Stimulated activated CD8-positive, alpha-beta memory T cell treated with anti-CD3 and anti-CD28 coated beads, Interleukin-12 subunit alpha, Interleukin-12 subunit beta, amount 100 ng/mL, for 1 hour (primary cell): ENCODE data around the gene KIF5A.
"Not testable (repeated sequence)": the region's sequence is repeated elsewhere in the genome, so short reads cannot be mapped to it uniquely, and the experiment has no call there.

Experiments
- DNase-seq: peaks from one replicate; pipeline ENCODE4 v3.0.0-alpha.2; 2020; ENCODE audit warnings: low read depth

Gene KIF5A

GRCh38 chr12:57549909-57550640, at the start of gene KIF5A:
TSS of gene KIF5A (plus strand) at chr12:57550044. CDS start at chr12:57550272, 228 bp downstream.
- peak; percentile 22 for DNase-seq

DNA sequence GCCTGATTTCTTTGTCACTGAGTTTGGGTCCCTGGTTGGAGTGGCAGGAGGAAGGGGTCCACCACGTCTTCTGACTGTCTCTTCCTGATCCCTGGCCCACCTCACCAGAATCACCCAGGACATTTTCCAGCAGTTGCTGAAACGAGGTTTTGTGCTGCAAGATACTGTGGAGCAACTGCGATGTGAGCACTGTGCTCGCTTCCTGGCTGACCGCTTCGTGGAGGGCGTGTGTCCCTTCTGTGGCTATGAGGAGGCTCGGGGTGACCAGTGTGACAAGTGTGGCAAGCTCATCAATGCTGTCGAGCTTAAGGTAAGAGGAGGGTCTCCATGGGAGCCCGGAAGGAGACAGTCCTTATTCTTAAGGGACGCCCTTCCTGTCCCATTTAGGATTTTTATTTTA, 49.6 kb upstream of the KIF5A start:
- no peak for DNase-seq

GRCh38 chr12:57502311-57502969, 47.4 kb upstream of the KIF5A start:
- not testable (repeated sequence) for DNase-seq

GRCh38 chr12:57506541-57506940, 43.3 kb upstream of the KIF5A start:
- DNase-seq = not testable (repeated sequence)

DNA sequence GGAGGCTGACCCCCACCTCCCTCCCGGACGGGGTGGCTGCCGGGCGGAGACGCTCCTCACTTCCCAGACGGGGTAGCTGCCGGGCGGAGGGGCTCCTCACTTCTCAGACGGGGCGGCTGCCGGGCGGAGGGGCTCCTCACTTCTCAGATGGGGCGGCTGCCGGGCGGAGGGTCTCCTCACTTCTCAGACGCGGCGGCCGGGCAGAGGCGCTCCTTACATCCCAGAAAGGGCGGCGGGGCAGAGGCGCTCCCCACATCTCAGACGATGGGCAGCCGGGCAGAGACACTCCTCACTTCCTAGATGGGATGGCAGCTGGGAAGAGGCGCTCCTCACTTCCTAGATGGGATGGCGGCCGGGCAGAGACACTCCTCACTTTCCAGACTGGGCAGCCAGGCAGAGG, 42.0 kb upstream of the KIF5A start:
- DNase-seq = not testable (repeated sequence)

GRCh38 chr12:57511161-57511560, 38.7 kb upstream of the KIF5A start:
- no peak for DNase-seq

DNA sequence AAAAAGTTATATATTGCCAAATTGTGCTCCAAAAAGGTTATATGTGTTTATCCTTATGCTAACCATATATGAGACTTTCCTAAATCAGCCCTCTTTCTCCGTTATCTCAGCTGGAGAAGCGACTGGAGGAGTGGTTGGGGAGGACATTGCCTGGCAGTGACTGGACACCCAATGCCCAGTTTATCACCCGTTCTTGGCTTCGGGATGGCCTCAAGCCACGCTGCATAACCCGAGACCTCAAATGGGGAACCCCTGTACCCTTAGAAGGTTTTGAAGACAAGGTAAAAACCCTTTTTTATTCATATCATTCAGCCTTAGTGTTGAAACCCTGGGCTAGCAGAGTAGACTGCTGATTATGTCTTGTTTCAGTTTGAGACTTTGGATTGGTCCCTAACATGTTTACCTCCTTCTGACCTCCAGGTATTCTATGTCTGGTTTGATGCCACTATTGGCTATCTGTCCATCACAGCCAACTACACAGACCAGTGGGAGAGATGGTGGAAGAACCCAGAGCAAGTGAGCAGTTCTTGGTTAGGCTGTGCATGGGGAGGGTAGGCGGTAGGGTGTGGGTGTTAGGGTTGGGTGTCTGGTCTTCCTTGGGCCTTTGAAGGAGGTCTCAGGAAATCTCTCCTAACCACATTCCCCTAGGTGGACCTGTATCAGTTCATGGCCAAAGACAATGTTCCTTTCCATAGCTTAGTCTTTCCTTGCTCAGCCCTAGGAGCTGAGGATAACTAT, 38.1 kb upstream of the KIF5A start:
- no peak for DNase-seq

GRCh38 chr12:57512665-57513064, 37.2 kb upstream of the KIF5A start:
- no peak for DNase-seq

DNA sequence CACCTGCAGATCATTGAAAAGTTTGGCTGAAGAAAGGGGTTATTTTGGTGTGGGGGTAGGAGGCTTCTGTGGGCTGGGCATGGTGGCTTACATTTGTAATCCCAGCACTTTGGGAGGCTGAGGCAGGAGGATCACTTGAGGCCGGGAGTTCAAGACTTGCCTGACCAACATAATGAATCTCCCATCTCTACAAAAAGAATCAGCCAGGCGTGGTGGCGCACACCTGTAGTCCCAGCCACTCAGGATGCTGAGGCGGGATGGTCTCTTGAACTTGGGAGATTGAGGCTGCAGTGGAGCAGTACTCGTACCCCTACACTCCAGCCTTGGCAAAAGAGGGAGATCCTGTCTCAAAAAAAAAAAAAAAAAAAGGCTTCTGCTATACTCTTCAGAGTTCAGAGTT, 36.6 kb upstream of the KIF5A start:
- no peak for DNase-seq

- DNase-seq = not testable (repeated sequence)
Observed at GRCh38 chr12:57513677-57514076, 36.2 kb upstream of the KIF5A start.

DNA sequence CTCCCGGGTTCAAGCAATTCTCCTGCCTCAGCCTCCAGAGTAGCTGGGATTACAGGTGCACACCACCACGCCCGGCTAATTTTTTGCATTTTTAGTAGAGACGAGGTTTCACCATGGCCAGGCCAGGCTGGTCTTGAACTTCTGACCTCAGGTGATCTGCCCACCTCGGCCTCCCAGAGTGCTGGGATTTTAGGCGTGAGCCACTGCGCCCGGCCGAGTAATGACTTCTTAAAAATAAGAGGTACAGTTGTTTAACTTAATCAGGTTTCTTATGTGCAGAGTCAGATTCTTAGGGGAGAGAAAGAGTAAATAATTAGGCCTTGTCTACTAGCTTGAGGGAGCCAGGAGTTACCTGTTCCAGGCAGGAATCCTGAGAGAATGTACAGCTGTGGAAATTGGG, 35.6 kb upstream of the KIF5A start:
- not testable (repeated sequence) for DNase-seq

GRCh38 chr12:57514720-57515407, 35.0 kb upstream of the KIF5A start:
- DNase-seq = no peak

DNA sequence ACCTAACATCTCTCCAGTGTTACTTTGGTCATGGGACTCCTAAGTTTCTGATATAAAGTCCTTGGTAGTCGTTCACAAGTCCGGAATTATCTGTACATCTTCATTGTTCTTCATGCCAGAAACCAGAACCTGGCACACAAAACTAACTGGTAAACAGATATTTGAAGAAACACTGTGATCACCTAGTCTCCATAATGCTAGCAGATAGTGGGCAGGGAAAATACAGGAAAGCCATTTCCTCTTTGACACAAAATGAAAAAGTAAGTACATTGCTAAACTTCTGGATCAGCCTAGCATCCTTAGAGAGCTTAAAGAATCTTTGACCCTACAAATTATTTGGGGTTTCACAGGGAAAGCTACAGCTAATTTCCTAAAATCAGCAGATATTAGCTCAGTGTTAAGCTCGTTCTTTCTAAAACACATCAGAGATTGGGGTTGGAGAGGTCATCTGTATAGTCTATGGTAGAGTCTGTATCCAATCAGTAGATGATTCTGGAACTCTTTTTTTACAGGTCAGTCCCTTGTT, 34.4 kb upstream of the KIF5A start:
- DNase-seq = no peak

- no peak for DNase-seq
Observed at GRCh38 chr12:57515934-57516541, 33.8 kb upstream of the KIF5A start.

- DNase-seq = no peak
Observed at GRCh38 chr12:57516617-57517153, 33.2 kb upstream of the KIF5A start.

DNA sequence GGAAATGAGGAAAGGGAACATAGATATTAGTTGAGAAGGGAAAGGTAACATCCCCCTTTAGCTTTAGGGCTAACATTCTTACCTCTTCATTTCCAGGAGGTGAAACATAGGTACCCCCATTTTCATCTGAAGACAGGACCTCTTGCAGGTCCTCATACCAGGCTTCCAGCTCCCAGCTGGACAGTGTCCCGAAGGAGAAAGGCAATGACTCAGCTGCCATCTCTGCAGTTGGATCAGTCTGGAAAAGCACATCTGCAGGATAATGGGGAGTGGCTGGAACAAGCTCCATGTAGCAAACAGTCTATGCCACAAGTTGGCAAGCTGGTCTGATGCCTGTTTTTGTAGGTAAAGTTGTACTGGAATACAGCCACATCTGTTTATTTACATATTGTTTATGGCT, 32.7 kb upstream of the KIF5A start:
- no peak for DNase-seq

DNA sequence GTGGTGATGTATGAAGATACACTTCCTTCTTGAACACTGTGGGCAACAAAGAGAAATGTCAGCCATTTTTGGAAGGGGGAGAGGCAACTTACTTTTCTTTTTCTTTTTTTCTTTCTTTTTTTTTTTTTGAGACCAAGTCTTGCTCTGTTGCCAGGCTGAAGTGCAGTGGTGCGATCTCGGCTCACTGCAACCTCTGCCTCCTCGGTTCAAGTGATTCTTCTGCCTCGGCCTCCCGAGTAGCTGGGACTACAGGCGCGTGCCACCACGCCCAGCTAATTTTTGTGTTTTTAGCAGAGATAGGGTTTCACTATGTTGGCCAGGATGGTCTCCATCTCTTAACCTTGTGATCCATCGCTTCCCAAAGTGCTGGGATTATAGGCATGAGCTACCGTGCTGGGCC, 32.1 kb upstream of the KIF5A start:
- DNase-seq = not testable (repeated sequence)

GRCh38 chr12:57518176-57518919, 31.5 kb upstream of the KIF5A start:
- DNase-seq = no peak

DNA sequence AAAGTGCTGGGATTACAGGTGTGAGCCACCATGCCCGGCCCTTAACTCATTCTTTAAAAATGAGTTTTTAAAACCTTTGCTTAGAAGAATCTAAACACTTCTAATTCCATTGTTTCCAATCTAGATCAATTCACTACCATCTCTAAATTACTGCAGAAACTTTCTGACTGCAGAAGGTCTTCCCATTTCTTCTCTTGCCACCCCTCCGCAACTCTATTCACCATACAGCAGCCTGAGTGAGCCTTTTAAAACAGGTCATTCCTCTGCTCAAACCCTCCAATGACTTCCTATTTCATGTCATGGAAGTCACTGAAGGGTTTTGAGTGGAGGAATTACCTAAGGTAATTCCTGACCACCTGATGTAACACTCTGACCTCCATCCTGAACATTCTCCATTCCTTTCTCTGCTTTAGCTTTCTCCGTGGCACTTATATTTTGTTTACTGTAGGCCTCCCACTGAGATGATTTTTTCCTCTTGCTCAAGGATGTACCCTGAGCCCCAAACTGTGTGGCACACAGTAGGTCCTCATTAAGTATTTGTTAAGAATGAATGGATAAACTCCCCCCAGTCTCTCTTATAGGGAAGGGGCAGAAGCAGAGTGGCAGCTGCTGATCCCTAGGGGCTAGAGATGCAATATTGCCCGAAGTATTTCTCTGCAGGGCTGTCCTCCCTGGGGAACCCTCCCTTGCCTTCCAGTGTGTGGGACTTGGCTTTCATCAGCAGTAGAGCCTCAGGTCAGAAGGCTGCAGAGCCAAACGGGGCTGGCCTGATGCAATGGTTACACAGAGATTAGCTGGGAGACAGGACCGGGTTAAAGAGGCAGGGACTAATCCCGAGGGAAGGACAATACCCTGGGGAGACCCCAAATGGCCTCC, 30.7 kb upstream of the KIF5A start:
- DNase-seq = no peak

DNA sequence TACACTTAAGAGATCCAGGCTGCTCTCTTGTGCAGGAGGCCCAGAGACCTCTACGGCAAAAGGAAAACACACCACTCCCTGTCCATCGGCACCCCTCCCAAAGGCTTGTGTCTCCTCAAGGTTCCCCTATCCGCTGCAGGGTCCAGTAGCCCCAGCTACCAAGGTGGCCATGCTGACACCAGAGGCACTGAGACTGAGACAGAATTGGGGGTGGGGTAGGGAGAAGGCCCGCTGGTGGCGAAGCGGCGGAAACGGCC, 30.1 kb upstream of the KIF5A start:
- no peak for DNase-seq
